ENCODE data around the gene ACOX1. TPM values are rescaled to one million over a fixed set of nuclear protein-coding genes. Genes with fewer than 3 reads are reported as not detected.

Gene ACOX1
- total and polyA plus RNA-seq, 2 experiments from 2014 or later = 36.0 to 93.6 TPM

DNA sequence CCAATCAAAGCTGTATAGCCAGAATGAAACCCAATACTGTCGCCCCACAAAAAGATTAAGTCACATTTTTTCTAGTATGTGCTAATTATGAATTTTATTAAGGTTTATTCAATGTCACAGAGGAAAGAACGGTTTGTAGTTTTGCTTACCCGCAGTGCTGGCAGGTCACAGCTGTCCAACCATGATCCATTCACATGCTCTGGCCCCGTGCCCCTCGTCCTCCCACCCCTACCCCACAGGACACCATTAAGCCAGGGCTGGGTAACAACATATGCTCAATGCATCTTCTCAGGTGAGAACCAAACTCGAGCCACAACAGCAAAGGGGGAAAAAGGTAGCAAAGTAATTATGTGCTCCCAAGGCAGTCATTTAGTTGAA is 37.5 kb downstream of the ACOX1 start:
- H3K79me2 ChIP-seq = no peaks in the 10 kb centered on the region
- H3K4me3 ChIP-seq = no peak overlapping the region
- H2AFZ ChIP-seq = no peak overlapping the region
- no peak for DNase-seq (ENCODE audit: low spot score)
- no peaks in the 10 kb centered on the region for H3K27me3 ChIP-seq
- H3K27ac ChIP-seq = no peak overlapping the region
- 70% methylated on average over 6 of the region's 6 CpGs for WGBS (ENCODE audit: low lambda C conversion rate, missing lambda C conversion rate)
- TF ChIP-seq, protein P1, sequence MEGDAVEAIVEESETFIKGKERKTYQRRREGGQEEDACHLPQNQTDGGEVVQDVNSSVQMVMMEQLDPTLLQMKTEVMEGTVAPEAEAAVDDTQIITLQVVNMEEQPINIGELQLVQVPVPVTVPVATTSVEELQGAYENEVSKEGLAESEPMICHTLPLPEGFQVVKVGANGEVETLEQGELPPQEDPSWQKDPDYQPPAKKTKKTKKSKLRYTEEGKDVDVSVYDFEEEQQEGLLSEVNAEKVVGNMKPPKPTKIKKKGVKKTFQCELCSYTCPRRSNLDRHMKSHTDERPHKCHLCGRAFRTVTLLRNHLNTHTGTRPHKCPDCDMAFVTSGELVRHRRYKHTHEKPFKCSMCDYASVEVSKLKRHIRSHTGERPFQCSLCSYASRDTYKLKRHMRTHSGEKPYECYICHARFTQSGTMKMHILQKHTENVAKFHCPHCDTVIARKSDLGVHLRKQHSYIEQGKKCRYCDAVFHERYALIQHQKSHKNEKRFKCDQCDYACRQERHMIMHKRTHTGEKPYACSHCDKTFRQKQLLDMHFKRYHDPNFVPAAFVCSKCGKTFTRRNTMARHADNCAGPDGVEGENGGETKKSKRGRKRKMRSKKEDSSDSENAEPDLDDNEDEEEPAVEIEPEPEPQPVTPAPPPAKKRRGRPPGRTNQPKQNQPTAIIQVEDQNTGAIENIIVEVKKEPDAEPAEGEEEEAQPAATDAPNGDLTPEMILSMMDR (IDR thresholded peaks at IDR 0.05; ENCODE audit: poor library complexity) = no peak
- TF ChIP-seq EZH2 (IDR thresholded peaks at IDR 0.05; ENCODE audit: borderline replicate concordance) (no peak), EZH2phosphoT487 (IDR thresholded peaks at IDR 0.05; ENCODE audit: low read depth, severe bottlenecking, unreplicated experiment) (no peak)
- no peaks in the 10 kb centered on the region for H4K20me1 ChIP-seq (ENCODE audit: insufficient read depth, poor library complexity, severe bottlenecking)
- H3K4me1 ChIP-seq (ENCODE audit: insufficient read depth) = no peaks in the 10 kb centered on the region
- H3K9me2 ChIP-seq (replicated peaks; ENCODE audit: insufficient read depth) = no peaks in the 10 kb centered on the region
- peaks cover 2% of the 10 kb centered on the region for H3K36me3 ChIP-seq (replicated peaks; ENCODE audit: insufficient read depth, low read depth)
- peak overlapping the region; percentile 75 for H3K4me2 ChIP-seq
- H3K9me3 ChIP-seq (ENCODE audit: low read depth) = no peaks in the 10 kb centered on the region

- peak within 1 kb of the TSS; percentile 89 for H2AFZ ChIP-seq
- no peaks in the 10 kb centered on the region for H3K9me3 ChIP-seq (ENCODE audit: low read depth)
- H3K27ac ChIP-seq = peak within 1 kb of the TSS; percentile 55
- 2% methylated on average over 52 of the region's 63 CpGs for WGBS (ENCODE audit: low lambda C conversion rate, missing lambda C conversion rate)
- H3K4me1 ChIP-seq (ENCODE audit: insufficient read depth) = no peaks in the 10 kb centered on the region
- H3K4me2 ChIP-seq = peak within 1 kb of the TSS; percentile 90
- peak; percentile 97 for DNase-seq (ENCODE audit: low spot score)
- no peaks in the 10 kb centered on the region for H4K20me1 ChIP-seq (ENCODE audit: insufficient read depth, poor library complexity, severe bottlenecking)
- no peaks in the 10 kb centered on the region for H3K79me2 ChIP-seq
- no peaks in the 10 kb centered on the region for H3K9me2 ChIP-seq (replicated peaks; ENCODE audit: insufficient read depth)
- no peaks in the 10 kb centered on the region for H3K36me3 ChIP-seq (replicated peaks; ENCODE audit: insufficient read depth, low read depth)
- H3K27me3 ChIP-seq = no peaks in the 10 kb centered on the region
- H3K4me3 ChIP-seq = peak within 1 kb of the TSS; percentile 93
- TF ChIP-seq, protein P1 (IDR thresholded peaks at IDR 0.05; ENCODE audit: poor library complexity) = no peak
These were observed 38.1 kb downstream of the ACOX1 start, which contains the start of gene FBF1 for GRCh38 chr17:75940727-75941441. TSS of gene FBF1 (minus strand) at chr17:75941042. CDS start at chr17:75938149, 2,893 bp downstream.

GRCh38 chr17:75937652-75938051 is 41.3 kb downstream of the ACOX1 start:
- Histone ChIP-seq H3K9me2 (replicated peaks; ENCODE audit: insufficient read depth) (no peaks in the 10 kb centered on the region), H3K36me3 (replicated peaks; ENCODE audit: insufficient read depth, low read depth) (no peaks in the 10 kb centered on the region), H3K4me3 (no peak overlapping the region), H4K20me1 (ENCODE audit: insufficient read depth, poor library complexity, severe bottlenecking) (no peaks in the 10 kb centered on the region), H3K79me2 (no peaks in the 10 kb centered on the region), H3K9me3 (ENCODE audit: low read depth) (no peaks in the 10 kb centered on the region), H3K4me2 (no peak overlapping the region), H3K4me1 (ENCODE audit: insufficient read depth) (no peaks in the 10 kb centered on the region), H3K27ac (no peak overlapping the region), H3K27me3 (no peaks in the 10 kb centered on the region), H2AFZ (no peak overlapping the region)
- 85% methylated on average over 13 of the region's 13 CpGs for WGBS (ENCODE audit: low lambda C conversion rate, missing lambda C conversion rate)
- DNase-seq (ENCODE audit: low spot score) = no peak
- TF ChIP-seq, protein P1 (IDR thresholded peaks at IDR 0.05; ENCODE audit: poor library complexity) = no peak
- TF ChIP-seq EZH2phosphoT487 (IDR thresholded peaks at IDR 0.05; ENCODE audit: low read depth, severe bottlenecking, unreplicated experiment) = no peak
- no peak for TF ChIP-seq EZH2 (IDR thresholded peaks at IDR 0.05; ENCODE audit: borderline replicate concordance)

Data from hepatocyte (in vitro differentiated cells).